Hepatocyte (in vitro differentiated cells): Measurements from ENCODE around the gene LLGL2.

ENCODE experiments used
- CTCF ChIP-seq: fragments of 200-600 bp; sonication (generic); IDR thresholded peaks from 2 replicates; pipeline ENCODE4 v1.5.1; 2016; ENCODE audit warnings: antibody characterized with exemption, mild to moderate bottlenecking; ENCODE audit not compliant: poor library complexity
- EZH2 ChIP-seq: fragments of 200-600 bp; sonication (generic); IDR thresholded peaks from 2 replicates; pipeline ENCODE4 v1.6.1; 2016; ENCODE audit warnings: antibody characterized with exemption, mild to moderate bottlenecking, borderline replicate concordance
- EZH2phosphoT487 ChIP-seq: fragments of 200-600 bp; sonication (generic); IDR thresholded peaks from one replicate; pipeline ENCODE4 v1.6.1; 2018; ENCODE audit warnings: antibody characterized with exemption, mild to moderate bottlenecking, low read depth, moderate library complexity; ENCODE audit not compliant: unreplicated experiment, severe bottlenecking

- TF ChIP-seq CTCF (no peak), EZH2 (no peak), EZH2phosphoT487 (no peak)
These were observed 30.2 kb downstream of the LLGL2 start for GRCh38 chr17:75555679-75556153.
